K562 (cell line): ENCODE measurements around the gene FKRP. TPM values are rescaled to one million over a fixed set of nuclear protein-coding genes. Genes with fewer than 3 reads are reported as not detected.

ENCODE experiments used
- ELF4 ChIP-seq: fragments of 450-650 bp; formaldehyde crosslinking; IDR thresholded peaks from 2 replicates; pipeline ENCODE4 v1.4.0; 2022; ENCODE audit warnings: missing genetic modification characterization
- FOXK1 ChIP-seq: sonication (generic); formaldehyde crosslinking; IDR thresholded peaks from 2 replicates; pipeline ENCODE4 v1.8.0; 2022; ENCODE audit warnings: missing genetic modification reagents, mild to moderate bottlenecking, borderline replicate concordance
- ILK ChIP-seq: fragments of 450-650 bp; IDR thresholded peaks from 2 replicates; pipeline ENCODE4 v1.6.1; 2016; ENCODE audit warnings: missing genetic modification characterization, low read depth, mild to moderate bottlenecking, missing compliant biosample characterization, moderate library complexity, borderline replicate concordance
- NFIX ChIP-seq: fragments of 250-450 bp; sonication (Bioruptor Pico); IDR thresholded peaks from 2 replicates; pipeline ENCODE4 v1.4.0; 2020; ENCODE audit warnings: low read depth, mild to moderate bottlenecking, moderate library complexity
- NR3C1 ChIP-seq: sonication (generic); formaldehyde crosslinking; IDR thresholded peaks from 2 replicates; pipeline ENCODE4 v1.8.1; 2022; ENCODE audit warnings: missing genetic modification reagents
- SREBF1 ChIP-seq: fragments of 150-350 bp; IDR thresholded peaks from 2 replicates; pipeline ENCODE4 v1.6.1; 2014; ENCODE audit warnings: antibody characterized with exemption, low read depth, low read length, borderline replicate concordance
- TRIM28 ChIP-seq: fragments of 450-650 bp; IDR thresholded peaks from 2 replicates; pipeline ENCODE4 v1.6.1; 2017
- ZEB2 ChIP-seq: fragments of 450-650 bp; IDR thresholded peaks from 2 replicates; pipeline ENCODE4 v1.6.1; 2016
- ZKSCAN8 ChIP-seq: fragments of 200-800 bp; sonication (Bioruptor generic); IDR thresholded peaks from 2 replicates; pipeline ENCODE4 v1.6.1; 2016; ENCODE audit warnings: missing genetic modification characterization, missing compliant biosample characterization
- ZNF197 ChIP-seq: fragments of 200-800 bp; sonication (Bioruptor generic); IDR thresholded peaks from 2 replicates; pipeline ENCODE4 v1.6.1; 2016; ENCODE audit warnings: low read depth, missing genetic modification characterization, missing compliant biosample characterization
- ZNF239 ChIP-seq: fragments of 250-450 bp; sonication (Bioruptor Pico); IDR thresholded peaks from 2 replicates; pipeline ENCODE4 v1.4.0; 2020; ENCODE audit warnings: mild to moderate bottlenecking
- ZNF316 ChIP-seq: fragments of 450-650 bp; IDR thresholded peaks from 2 replicates; pipeline ENCODE4 v1.6.1; 2016
- ZNF324 ChIP-seq: fragments of 250-450 bp; sonication (Bioruptor Pico); IDR thresholded peaks from 2 replicates; pipeline ENCODE4 v1.4.0; 2020; ENCODE audit warnings: mild to moderate bottlenecking
- ZNF444 ChIP-seq: fragments of 250-450 bp; sonication (Bioruptor Pico); IDR thresholded peaks from 2 replicates; pipeline ENCODE4 v1.4.0; 2020; ENCODE audit warnings: mild to moderate bottlenecking, moderate library complexity
- ZNF583 ChIP-seq: fragments of 250-450 bp; sonication (Bioruptor Pico); IDR thresholded peaks from 2 replicates; pipeline ENCODE4 v1.4.0; 2020
- ZZZ3 ChIP-seq: fragments of 450-650 bp; IDR thresholded peaks from 2 replicates; pipeline ENCODE4 v1.6.1; 2016; ENCODE audit warnings: antibody characterized with exemption, mild to moderate bottlenecking, moderate library complexity
- polyA plus RNA-seq, 8 experiments: library from polyadenylated mRNA; depleted of rRNA in 4 of 8; stranded (reverse) in 5 of 8; unstranded in 3 of 8; fragments of >200 nt; fragmentation: Nextera tagmentation in 2 of 8; fragmentation: Illumina TruSeq in 1 of 8; extraction: Ambion mirVana in 2 of 8; extraction: Trizol in 1 of 8; gene quantifications; 2 replicates each; pipeline versions ENCODE4 v1.2.1 to v1.2.3, GENCODE V29; 2011 to 2014; ENCODE audit warnings: inconsistent platforms in 1 of 8, missing spikeins in 1 of 8
- total RNA-seq, 7 experiments: library from RNA; depleted of rRNA in 6 of 7; stranded (reverse); fragments of >200 nt in 6 of 7; fragmentation: Illumina TruSeq in 2 of 7; extraction: Trizol in 2 of 7; gene quantifications; 2 replicates each; pipeline versions ENCODE4 v1.2.1 to v1.2.3, GENCODE V29; 2011 to 2021; ENCODE audit warnings: low replicate concordance in 1 of 7
- TF ChIP-seq, protein P1 (sequence below), 2 experiments: fragments of 450-650 bp in 1 of 2; sonication (generic) in 1 of 2; formaldehyde crosslinking; conservative IDR thresholded peaks; 2 replicates each; pipeline versions ENCODE4 v1.4.0 to v1.8.1; 2020 to 2022; ENCODE audit warnings: mild to moderate bottlenecking in 1 of 2, missing genetic modification reagents in 1 of 2
- TF ChIP-seq, protein P2 (sequence below): fragments of 200-800 bp; sonication (Bioruptor generic); IDR thresholded peaks from 2 replicates; pipeline ENCODE4 v1.6.1; 2017; ENCODE audit warnings: missing genetic modification characterization, missing compliant biosample characterization
- TF ChIP-seq, protein P3 (sequence below), 2 experiments: fragments of 450-650 bp in 1 of 2; sonication (generic) in 1 of 2; formaldehyde crosslinking in 1 of 2; IDR thresholded peaks in 1 of 2; conservative IDR thresholded peaks in 1 of 2; 2 replicates each; pipeline versions ENCODE4 v1.6.1 to v1.8.1; 2016 to 2023; ENCODE audit warnings: mild to moderate bottlenecking in 2 of 2, moderate library complexity in 2 of 2, inconsistent platforms in 1 of 2, missing genetic modification reagents in 1 of 2
- TF ChIP-seq, protein P4 (sequence below), 2 experiments: fragments of 200-800 bp in 1 of 2; sonication (Bioruptor generic) in 1 of 2; sonication (generic) in 1 of 2; formaldehyde crosslinking in 1 of 2; IDR thresholded peaks in 1 of 2; conservative IDR thresholded peaks in 1 of 2; 2 replicates each; pipeline versions ENCODE4 v1.5.0 to v1.6.1; 2016 to 2020; ENCODE audit warnings: missing compliant biosample characterization in 1 of 2, missing genetic modification characterization in 1 of 2, missing genetic modification reagents in 1 of 2
- TF ChIP-seq, protein P5 (sequence below): fragments of 450-650 bp; IDR thresholded peaks from 2 replicates; pipeline ENCODE4 v1.6.1; 2016; ENCODE audit warnings: borderline replicate concordance

Gene FKRP
- total and polyA plus RNA-seq, 9 of the 15 experiments (the other 6 are each of a cell fraction or from before 2014, with no cell fraction given), result 0.68 to 16.1 (median 6.5) TPM

DNA sequence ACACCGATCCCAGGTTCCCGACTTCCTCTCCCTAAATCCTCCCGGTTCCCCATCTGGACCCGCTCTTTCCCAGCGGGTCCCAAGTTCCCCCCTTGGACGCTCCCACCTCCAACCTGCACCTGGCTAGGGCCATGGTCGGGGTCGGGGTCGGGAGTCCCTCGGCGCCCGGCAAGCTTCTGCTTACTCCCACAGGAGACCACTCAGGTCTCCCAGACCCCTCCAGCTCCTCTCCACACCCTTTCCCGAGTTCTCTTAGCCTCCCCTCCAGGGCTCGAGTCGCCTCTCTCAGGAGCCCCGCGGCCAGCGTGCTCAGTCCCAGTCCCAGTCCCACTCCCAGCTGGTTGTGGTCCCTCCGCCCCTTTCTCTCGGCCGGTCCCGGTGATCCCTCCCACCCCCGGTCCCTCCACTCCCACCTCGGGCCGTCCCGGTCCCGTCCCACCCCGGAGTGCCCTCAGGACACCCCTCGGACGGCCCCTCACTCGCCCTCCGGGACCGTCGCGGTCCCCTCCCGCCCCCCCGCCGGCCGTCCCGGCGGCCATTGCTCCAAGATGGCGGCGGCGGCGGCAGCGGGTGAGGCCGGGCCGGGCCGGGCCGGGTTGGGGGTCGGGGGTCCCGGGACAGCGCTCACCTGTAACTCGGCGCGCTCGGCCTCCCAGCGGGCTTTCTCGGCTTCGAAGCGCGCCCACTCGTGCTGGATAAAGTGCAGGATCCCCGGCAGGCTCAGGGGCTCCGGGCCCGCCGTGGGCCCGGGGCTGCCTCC is at the start of gene FKRP (continued):
- TF ChIP-seq, protein P1, sequence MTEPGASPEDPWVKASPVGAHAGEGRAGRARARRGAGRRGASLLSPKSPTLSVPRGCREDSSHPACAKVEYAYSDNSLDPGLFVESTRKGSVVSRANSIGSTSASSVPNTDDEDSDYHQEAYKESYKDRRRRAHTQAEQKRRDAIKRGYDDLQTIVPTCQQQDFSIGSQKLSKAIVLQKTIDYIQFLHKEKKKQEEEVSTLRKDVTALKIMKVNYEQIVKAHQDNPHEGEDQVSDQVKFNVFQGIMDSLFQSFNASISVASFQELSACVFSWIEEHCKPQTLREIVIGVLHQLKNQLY (CRISPR knock-in tag; conservative IDR thresholded peaks at IDR 0.05), result no peak
- no peak for TF ChIP-seq ZNF239 (CRISPR knock-in tag)
- no peak for TF ChIP-seq ELF4 (CRISPR knock-in tag)
- TF ChIP-seq, protein P2, sequence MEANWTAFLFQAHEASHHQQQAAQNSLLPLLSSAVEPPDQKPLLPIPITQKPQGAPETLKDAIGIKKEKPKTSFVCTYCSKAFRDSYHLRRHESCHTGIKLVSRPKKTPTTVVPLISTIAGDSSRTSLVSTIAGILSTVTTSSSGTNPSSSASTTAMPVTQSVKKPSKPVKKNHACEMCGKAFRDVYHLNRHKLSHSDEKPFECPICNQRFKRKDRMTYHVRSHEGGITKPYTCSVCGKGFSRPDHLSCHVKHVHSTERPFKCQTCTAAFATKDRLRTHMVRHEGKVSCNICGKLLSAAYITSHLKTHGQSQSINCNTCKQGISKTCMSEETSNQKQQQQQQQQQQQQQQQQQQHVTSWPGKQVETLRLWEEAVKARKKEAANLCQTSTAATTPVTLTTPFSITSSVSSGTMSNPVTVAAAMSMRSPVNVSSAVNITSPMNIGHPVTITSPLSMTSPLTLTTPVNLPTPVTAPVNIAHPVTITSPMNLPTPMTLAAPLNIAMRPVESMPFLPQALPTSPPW, result no peak; the same call in 1 of the 2 replicates
- TF ChIP-seq ZNF583 (CRISPR knock-in tag), result 0 out of 2 replicates have a peak, but pooled peaks have one; percentile 21
- TF ChIP-seq NR3C1 (CRISPR knock-in tag), result no peak
- no peak for TF ChIP-seq ZNF324 (CRISPR knock-in tag)
- TF ChIP-seq, protein P3, sequence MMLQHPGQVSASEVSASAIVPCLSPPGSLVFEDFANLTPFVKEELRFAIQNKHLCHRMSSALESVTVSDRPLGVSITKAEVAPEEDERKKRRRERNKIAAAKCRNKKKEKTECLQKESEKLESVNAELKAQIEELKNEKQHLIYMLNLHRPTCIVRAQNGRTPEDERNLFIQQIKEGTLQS (IDR thresholded peaks at IDR 0.05), result no peak
- TF ChIP-seq, protein P3 (CRISPR knock-in tag; conservative IDR thresholded peaks at IDR 0.05), result no peak
- TF ChIP-seq ZEB2, result no peak
- no peak for TF ChIP-seq ILK (tag)
- no peak for TF ChIP-seq ZZZ3
- no peak for TF ChIP-seq ZKSCAN8 (CRISPR knock-in tag)
- no peak for TF ChIP-seq TRIM28
- no peak for TF ChIP-seq ZNF197 (CRISPR knock-in tag)
- TF ChIP-seq, protein P4, sequence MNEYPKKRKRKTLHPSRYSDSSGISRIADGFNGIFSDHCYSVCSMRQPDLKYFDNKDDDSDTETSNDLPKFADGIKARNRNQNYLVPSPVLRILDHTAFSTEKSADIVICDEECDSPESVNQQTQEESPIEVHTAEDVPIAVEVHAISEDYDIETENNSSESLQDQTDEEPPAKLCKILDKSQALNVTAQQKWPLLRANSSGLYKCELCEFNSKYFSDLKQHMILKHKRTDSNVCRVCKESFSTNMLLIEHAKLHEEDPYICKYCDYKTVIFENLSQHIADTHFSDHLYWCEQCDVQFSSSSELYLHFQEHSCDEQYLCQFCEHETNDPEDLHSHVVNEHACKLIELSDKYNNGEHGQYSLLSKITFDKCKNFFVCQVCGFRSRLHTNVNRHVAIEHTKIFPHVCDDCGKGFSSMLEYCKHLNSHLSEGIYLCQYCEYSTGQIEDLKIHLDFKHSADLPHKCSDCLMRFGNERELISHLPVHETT (CRISPR knock-in tag; conservative IDR thresholded peaks at IDR 0.05 in 1 of 2, IDR thresholded peaks at IDR 0.05 in 1 of 2), result 0 out of 4 replicates have a peak, but pooled peaks of 1 of the 2 experiments have one; percentile 54
- no peak for TF ChIP-seq ZNF316
- TF ChIP-seq NFIX, result no peak
- no peak for TF ChIP-seq SREBF1
- no peak for TF ChIP-seq ZNF444
- TF ChIP-seq FOXK1 (CRISPR knock-in tag), result no peak
- TF ChIP-seq, protein P5, sequence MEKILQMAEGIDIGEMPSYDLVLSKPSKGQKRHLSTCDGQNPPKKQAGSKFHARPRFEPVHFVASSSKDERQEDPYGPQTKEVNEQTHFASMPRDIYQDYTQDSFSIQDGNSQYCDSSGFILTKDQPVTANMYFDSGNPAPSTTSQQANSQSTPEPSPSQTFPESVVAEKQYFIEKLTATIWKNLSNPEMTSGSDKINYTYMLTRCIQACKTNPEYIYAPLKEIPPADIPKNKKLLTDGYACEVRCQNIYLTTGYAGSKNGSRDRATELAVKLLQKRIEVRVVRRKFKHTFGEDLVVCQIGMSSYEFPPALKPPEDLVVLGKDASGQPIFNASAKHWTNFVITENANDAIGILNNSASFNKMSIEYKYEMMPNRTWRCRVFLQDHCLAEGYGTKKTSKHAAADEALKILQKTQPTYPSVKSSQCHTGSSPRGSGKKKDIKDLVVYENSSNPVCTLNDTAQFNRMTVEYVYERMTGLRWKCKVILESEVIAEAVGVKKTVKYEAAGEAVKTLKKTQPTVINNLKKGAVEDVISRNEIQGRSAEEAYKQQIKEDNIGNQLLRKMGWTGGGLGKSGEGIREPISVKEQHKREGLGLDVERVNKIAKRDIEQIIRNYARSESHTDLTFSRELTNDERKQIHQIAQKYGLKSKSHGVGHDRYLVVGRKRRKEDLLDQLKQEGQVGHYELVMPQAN, result no peak
